Left lung (tissue), 10 donors: ENCODE data around the gene OPA3. TPM values are rescaled to one million over a fixed set of nuclear protein-coding genes. Genes with fewer than 3 reads are reported as not detected.
A peak's percentile ranks its signal among the peaks of the same experiment; 100 is the strongest.

ENCODE experiments used
- ATAC-seq: fragments of 200-7000 bp; cut with Tn5 transposase; one replicate; pipeline ENCODE4 v1.9.1; 2020; ENCODE audit warnings: moderate library complexity
- DNase-seq, 4 donors: peaks; one replicate each; pipeline ENCODE4 v3.0.0-alpha.2; 2013 to 2020
- H3K27ac ChIP-seq, 2 donors: fragments of 200-600 bp; sonication (generic) in 1 of 2; one replicate each; pipeline versions ENCODE4 v1.5.0 to v1.8.0; 2020 to 2021
- H3K27me3 ChIP-seq, 2 donors: fragments of 200-600 bp; sonication (generic) in 1 of 2; one replicate each; pipeline versions ENCODE4 v1.5.0 to v1.8.0; 2020 to 2021
- H3K36me3 ChIP-seq, 2 donors: fragments of 200-600 bp; sonication (generic) in 1 of 2; one replicate each; pipeline versions ENCODE4 v1.5.0 to v1.8.0; 2020 to 2021
- H3K4me1 ChIP-seq, 2 donors: fragments of 200-600 bp; one replicate each; pipeline ENCODE4 v1.8.0; 2021
- H3K4me3 ChIP-seq, 2 donors: fragments of 200-600 bp; sonication (generic) in 1 of 2; one replicate each; pipeline versions ENCODE4 v1.5.0 to v1.8.0; 2020 to 2021; ENCODE audit warnings: mild to moderate bottlenecking in 1 of 2
- H3K9me3 ChIP-seq, 2 donors: fragments of 200-600 bp; sonication (generic) in 1 of 2; one replicate each; pipeline versions ENCODE4 v1.5.0 to v1.8.0; 2020 to 2021
- CTCF ChIP-seq, 2 donors: fragments of 200-600 bp; sonication (generic) in 1 of 2; IDR thresholded peaks; one replicate each; pipeline versions ENCODE4 v1.5.0 to v1.8.0; 2021; ENCODE audit warnings: antibody characterized with exemption in 2 of 2
- intact Hi-C, 2 donors: fragments of 100-400 bp; cut with DNase I; formaldehyde crosslinking; loops; one replicate each; pipeline versions ENCODE4 v1.11.2 to v1.14.2; 2022
- polyA plus RNA-seq, 6 donors: library from polyadenylated mRNA; unstranded; fragments of 120-200 nt; gene quantifications; one replicate each; pipeline ENCODE4 v1.2.1, GENCODE V29; 2013; ENCODE audit not compliant: insufficient read length in 6 of 6
- total RNA-seq, 2 donors: library from RNA; stranded (reverse); fragmentation: NEBNext Ultra II Directional; extraction: Animal tissue kit (Norgen Biotek cat#: 25700); gene quantifications; one replicate each; pipeline ENCODE4 v1.2.1, GENCODE V29; 2021
- donor health status: DM: no; HTN: yes; CAD: no.
- donor health status: DM: no; HTN: no; CAD: no.

The OPA3 gene
- total and polyA plus RNA-seq, 8 donors, result 4.8 to 17.9 (median 7.2) TPM

DNA sequence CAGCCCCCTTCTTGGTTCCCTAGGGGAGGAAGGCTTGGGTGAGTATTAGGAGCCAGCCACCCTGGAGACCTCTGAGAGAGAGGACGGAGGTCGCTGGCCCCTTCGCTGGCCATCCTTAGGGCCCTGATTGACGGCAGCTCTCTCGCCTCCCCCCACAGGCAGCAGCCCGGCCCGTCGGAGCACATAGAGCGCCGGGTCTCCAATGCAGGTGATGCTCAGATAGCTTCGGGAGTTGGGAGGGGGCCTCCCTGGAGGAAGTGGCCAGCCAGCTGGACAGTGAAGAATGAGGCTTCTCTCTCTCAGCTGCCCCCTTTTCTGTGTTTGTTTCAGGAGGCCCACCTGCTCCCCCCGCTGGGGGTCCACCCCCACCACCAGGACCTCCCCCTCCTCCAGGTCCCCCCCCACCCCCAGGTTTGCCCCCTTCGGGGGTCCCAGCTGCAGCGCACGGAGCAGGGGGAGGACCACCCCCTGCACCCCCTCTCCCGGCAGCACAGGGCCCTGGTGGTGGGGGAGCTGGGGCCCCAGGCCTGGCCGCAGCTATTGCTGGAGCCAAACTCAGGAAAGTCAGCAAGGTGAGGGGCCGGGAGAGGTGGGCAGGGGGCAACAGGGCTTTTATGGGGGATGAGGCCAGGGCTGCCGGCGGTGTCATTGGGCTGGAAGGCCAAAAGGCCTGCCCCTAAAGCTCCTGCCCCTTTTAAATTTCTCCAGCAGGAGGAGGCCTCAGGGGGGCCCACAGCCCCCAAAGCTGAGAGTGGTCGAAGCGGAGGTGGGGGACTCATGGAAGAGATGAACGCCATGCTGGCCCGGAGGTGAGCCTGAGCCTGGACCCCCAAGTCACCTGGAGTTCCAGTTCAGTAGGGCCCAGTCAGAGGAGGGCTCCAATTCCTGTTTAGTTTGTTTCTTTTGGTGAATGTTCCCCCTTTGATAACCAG is 62.3 kb downstream of the OPA3 start:
- H3K4me3 ChIP-seq, result no peak overlapping the region
- intact Hi-C loops, result loop anchor here in 1 of 2 donors (5.0 kb wide), 1 partner anchor 120 kb away; no protein-coding TSS in a partner anchor

GRCh38 chr19:45518469-45518826 is 66.2 kb downstream of the OPA3 start:
- H3K9me3 ChIP-seq, result no peaks in the 10 kb centered on the region
- no peak overlapping the region for H3K27ac ChIP-seq
- intact Hi-C loops, result no loop called here
- peaks cover 0 to 73% of the 10 kb centered on the region in 2 donors for H3K36me3 ChIP-seq
- ATAC-seq (no peak), DNase-seq (no peak)
- no peak for TF ChIP-seq CTCF (IDR thresholded peaks at IDR 0.05)
- no peak overlapping the region for H3K4me3 ChIP-seq
- H3K4me1 ChIP-seq, result peaks cover 20 to 75% of the 10 kb centered on the region in 2 donors
- H3K27me3 ChIP-seq, result no peaks in the 10 kb centered on the region

More for the DNA sequence above, 62.3 kb downstream of the OPA3 start:
- peaks cover 0 to 69% of the 10 kb centered on the region in 2 donors for H3K4me1 ChIP-seq
- TF ChIP-seq CTCF (IDR thresholded peaks at IDR 0.05), result no peak
- H3K27me3 ChIP-seq, result no peaks in the 10 kb centered on the region
- H3K9me3 ChIP-seq, result no peaks in the 10 kb centered on the region
- peak in 1 of 4 donors; percentile 76 for DNase-seq
- peaks cover 0 to 100% of the 10 kb centered on the region in 2 donors for H3K36me3 ChIP-seq
- peak overlapping the region in 1 of 2 donors; percentile 53 for H3K27ac ChIP-seq
- ATAC-seq, result no peak

- Histone ChIP-seq H3K4me3 (no peak overlapping the region), H3K27me3 (no peaks in the 10 kb centered on the region), H3K4me1 (peaks cover 21 to 75% of the 10 kb centered on the region in 2 donors), H3K9me3 (no peaks in the 10 kb centered on the region), H3K36me3 (peaks cover 0 to 67% of the 10 kb centered on the region in 2 donors), H3K27ac (no peak overlapping the region)
- ATAC-seq, result no peak
- TF ChIP-seq CTCF (IDR thresholded peaks at IDR 0.05), result no peak
- intact Hi-C loops, result no loop called here
- peak in 1 of 4 donors; percentile 75 for DNase-seq
Observed at GRCh38 chr19:45517641-45518468, 66.7 kb downstream of the OPA3 start.

DNA sequence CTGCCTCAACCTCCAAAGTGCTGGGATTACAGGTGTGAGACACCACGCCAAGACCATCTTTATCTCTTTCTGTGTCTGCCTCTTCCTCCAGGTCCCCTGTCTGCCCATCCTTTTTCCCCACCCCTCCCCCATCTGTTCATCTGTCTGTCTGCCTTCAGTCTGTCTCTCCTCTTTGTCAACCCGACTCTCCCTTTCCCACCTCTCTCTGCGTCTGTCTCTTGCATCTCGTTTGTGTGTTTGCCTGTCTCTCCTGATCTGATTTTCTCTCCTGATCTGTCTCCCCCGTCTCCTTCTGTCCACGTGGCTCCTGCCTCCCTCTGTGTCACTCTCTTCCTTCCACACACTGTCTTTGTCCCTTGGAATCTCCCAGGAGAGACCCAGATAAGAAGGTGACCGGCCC is 67.4 kb downstream of the OPA3 start:
- H3K4me1 ChIP-seq, result peaks cover 21 to 75% of the 10 kb centered on the region in 2 donors
- TF ChIP-seq CTCF (IDR thresholded peaks at IDR 0.05), result no peak
- no peak overlapping the region for H3K4me3 ChIP-seq
- H3K27ac ChIP-seq, result no peak overlapping the region
- intact Hi-C loops, result no loop called here
- H3K27me3 ChIP-seq, result no peaks in the 10 kb centered on the region
- H3K36me3 ChIP-seq, result peaks cover 0 to 61% of the 10 kb centered on the region in 2 donors
- ATAC-seq (no peak), DNase-seq (no peak)
- H3K9me3 ChIP-seq, result no peaks in the 10 kb centered on the region
